HCT116 (cell line): ENCODE data around the gene HTR3B. TPM values are rescaled to one million over a fixed set of nuclear protein-coding genes. Genes with fewer than 3 reads are reported as not detected.

ENCODE experiments used
- ATAC-seq: fragments of 200-7000 bp; cut with Tn5 transposase; 2 replicates; pipeline ENCODE4 v1.9.1; 2020; ENCODE audit warnings: mild to moderate bottlenecking, moderate library complexity
- BruUV-seq: library from RNA; stranded (reverse); fragments of 400-500 nt; replicated peaks from 2 replicates; lab custom pipeline; 2021; lab: Mats Ljungman, UMichigan
- CTCF ChIA-PET: fragments of 300-600 bp; sonication (Branson Sonifier 250); formaldehyde crosslinking; loops from one replicate; lab custom pipeline; 2021; ENCODE audit warnings: antibody characterized with exemption; lab: Charles Lee
- POLR2A ChIA-PET: fragments of 300-600, 350-600 bp; sonication (Branson Sonifier 250); formaldehyde crosslinking; loops from one replicate; lab custom pipeline; 2021; ENCODE audit warnings: antibody characterized with exemption; lab: Charles Lee
- RAD21 ChIA-PET, 2 experiments: fragments of 300-600 bp; sonication (Branson Sonifier 250); formaldehyde crosslinking; loops; one replicate each; lab custom pipeline; 2023; ENCODE audit warnings: low total read pairs in 2 of 2; ENCODE audit not compliant: uncharacterized antibody in 2 of 2, unreplicated experiment in 2 of 2, low non-redundant PET in 1 of 2; lab: Charles Lee
- DNase-seq: peaks from one replicate; pipeline ENCODE4 v3.0.0-alpha.2; 2010; ENCODE audit warnings: low read depth, low spot score
- H2AFZ ChIP-seq: fragments of 200-600 bp; shearing (Covaris generic), sonication (generic); 2 replicates; pipeline ENCODE4 v1.6.1; 2017; ENCODE audit warnings: low read depth, mixed run types, mixed read lengths, antibody characterized with exemption, low read length; ENCODE audit not compliant: poor library complexity, severe bottlenecking
- H3K27ac ChIP-seq: 2 replicates; pipeline ENCODE4 v1.5.1; 2012; ENCODE audit warnings: low read depth, low read length
- H3K27me3 ChIP-seq: fragments of 200-600 bp; sonication (generic); 2 replicates; pipeline ENCODE4 v1.6.1; 2016; ENCODE audit warnings: mixed run types, low read length, mixed read lengths; ENCODE audit not compliant: insufficient read depth
- H3K36me3 ChIP-seq, 2 experiments: fragments of 200-500 bp in 1 of 2; fragments of 200-600 bp in 1 of 2; sonication (Bioruptor generic) in 1 of 2; sonication (generic) in 1 of 2; 2 replicates each; pipeline versions ENCODE4 v1.5.1 to v1.6.1; 2014 to 2016; ENCODE audit warnings: low read length in 2 of 2, inconsistent platforms in 1 of 2, mixed read lengths in 1 of 2, mixed run types in 1 of 2; ENCODE audit not compliant: insufficient read depth in 2 of 2, control insufficient read depth in 1 of 2
- H3K4me1 ChIP-seq, 2 experiments: fragments of 200-600 bp in 1 of 2; sonication (generic) in 1 of 2; 2 replicates each; pipeline versions ENCODE4 v1.5.1 to v1.6.1; 2012 to 2017; ENCODE audit warnings: low read length in 2 of 2, inconsistent platforms in 1 of 2, mild to moderate bottlenecking in 1 of 2, mixed read lengths in 1 of 2, mixed run types in 1 of 2, moderate library complexity in 1 of 2; ENCODE audit not compliant: insufficient read depth in 2 of 2, control insufficient read depth in 1 of 2
- H3K4me2 ChIP-seq: fragments of 200-600 bp; sonication (generic); 2 replicates; pipeline ENCODE4 v1.6.1; 2017; ENCODE audit warnings: mixed run types, low read length, mixed read lengths
- H3K4me3 ChIP-seq, 2 experiments: fragments of 200-600 bp in 1 of 2; sonication (generic) in 1 of 2; replicated peaks in 1 of 2; 2 replicates each; pipeline ENCODE4 v1.5.1; 2011 to 2016; ENCODE audit warnings: low read length in 2 of 2, control low read depth in 1 of 2, low read depth in 1 of 2, mild to moderate bottlenecking in 1 of 2, mixed read lengths in 1 of 2, mixed run types in 1 of 2
- H3K79me2 ChIP-seq: fragments of 200-600 bp; sonication (generic); 2 replicates; pipeline ENCODE4 v1.6.1; 2017; ENCODE audit warnings: mild to moderate bottlenecking, mixed run types, low read length, moderate library complexity, mixed read lengths; ENCODE audit not compliant: insufficient read depth
- H3K9ac ChIP-seq: fragments of 200-600 bp; sonication (generic); 2 replicates; pipeline ENCODE4 v1.6.1; 2016; ENCODE audit warnings: low read length, mixed read lengths
- H3K9me2 ChIP-seq: fragments of 200-600 bp; sonication (generic), shearing (Covaris generic); 2 replicates; pipeline ENCODE4 v1.6.1; 2017; ENCODE audit warnings: mixed run types, mild to moderate bottlenecking, moderate library complexity; ENCODE audit not compliant: insufficient read depth
- H3K9me3 ChIP-seq, 2 experiments: fragments of 200-500 bp in 1 of 2; fragments of 200-600 bp in 1 of 2; sonication (Bioruptor generic) in 1 of 2; sonication (generic) in 1 of 2; 2 replicates each; pipeline ENCODE4 v1.6.1; 2014 to 2017; ENCODE audit warnings: low read length in 2 of 2, mixed read lengths in 2 of 2, inconsistent platforms in 1 of 2, low read depth in 1 of 2, mild to moderate bottlenecking in 1 of 2, mixed run types in 1 of 2, moderate library complexity in 1 of 2; ENCODE audit not compliant: control insufficient read depth in 1 of 2, insufficient read depth in 1 of 2
- H4K20me1 ChIP-seq: fragments of 200-600 bp; sonication (generic), shearing (Covaris generic); 2 replicates; pipeline ENCODE4 v1.6.1; 2017; ENCODE audit warnings: mixed run types, mild to moderate bottlenecking, moderate library complexity; ENCODE audit not compliant: insufficient read depth
- CBX3 ChIP-seq: IDR thresholded peaks from 2 replicates; pipeline ENCODE4 v1.6.1; 2012; ENCODE audit warnings: low read depth
- CEBPB ChIP-seq: IDR thresholded peaks from 2 replicates; pipeline ENCODE4 v1.6.1; 2012; ENCODE audit warnings: low read depth
- EGR1 ChIP-seq: IDR thresholded peaks from 2 replicates; pipeline ENCODE4 v1.6.1; 2012; ENCODE audit warnings: low read depth
- ELF1 ChIP-seq: IDR thresholded peaks from 2 replicates; pipeline ENCODE4 v1.6.1; 2012; ENCODE audit warnings: low read depth, borderline replicate concordance
- FOSL1 ChIP-seq: IDR thresholded peaks from 2 replicates; pipeline ENCODE4 v1.6.1; 2012; ENCODE audit warnings: low read depth
- RAD21 ChIP-seq: IDR thresholded peaks from 2 replicates; pipeline ENCODE4 v1.6.1; 2012; ENCODE audit warnings: low read depth, mild to moderate bottlenecking
- REST ChIP-seq: IDR thresholded peaks from 2 replicates; pipeline ENCODE4 v1.6.1; 2012; ENCODE audit warnings: low read depth
- SP1 ChIP-seq: IDR thresholded peaks from 2 replicates; pipeline ENCODE4 v1.6.1; 2012; ENCODE audit warnings: low read depth
- ZFX ChIP-seq: fragments of 450-650 bp; IDR thresholded peaks from 2 replicates; pipeline ENCODE4 v1.6.1; 2017
- intact Hi-C: fragments of 100-400 bp; cut with micrococcal nuclease; formaldehyde crosslinking; loops from 2 replicates; pipeline ENCODE4 v1.10.0; 2022
- total RNA-seq: library from RNA; stranded (reverse); gene quantifications from one replicate; pipeline ENCODE4 v1.2.1, GENCODE V29; 2021; ENCODE audit not compliant: unreplicated experiment
- TF ChIP-seq, protein P1 (sequence below): IDR thresholded peaks from 2 replicates; pipeline ENCODE4 v1.6.1; 2012

The HTR3B gene
- total RNA-seq, 1 experiment from 2014 or later = not detected

- no peaks in the 10 kb centered on the region for H3K9me2 ChIP-seq
- ChIA-PET POLR2A (no interaction called here), RAD21 (no interaction called here), CTCF (interaction anchor here (0.9 to 1.0 kb wide), 2 partner anchors 8 to 275 kb away, joined by 3 to 4 read pairs; no protein-coding TSS in a partner anchor)
- H3K36me3 ChIP-seq = no peaks in the 10 kb centered on the region
- intact Hi-C loops = no loop called here
- peaks cover 63% of the 10 kb centered on the region for H3K27me3 ChIP-seq
- no peaks in the 10 kb centered on the region for H4K20me1 ChIP-seq
- H3K4me3 ChIP-seq = no peak overlapping the region
- no peak overlapping the region for H3K27ac ChIP-seq
- no peak overlapping the region for H3K9ac ChIP-seq
- ATAC-seq = no peak
- H3K79me2 ChIP-seq = no peaks in the 10 kb centered on the region
- no peak overlapping the region for H3K4me2 ChIP-seq
- no TSS peak for BruUV-seq
- no peak overlapping the region for H2AFZ ChIP-seq
- TF ChIP-seq REST (no peak), CEBPB (no peak), EGR1 (no peak), ELF1 (no peak), FOSL1 (no peak), CBX3 (no peak), ZFX (no peak), RAD21 (no peak), SP1 (no peak)
- TF ChIP-seq, protein P1, sequence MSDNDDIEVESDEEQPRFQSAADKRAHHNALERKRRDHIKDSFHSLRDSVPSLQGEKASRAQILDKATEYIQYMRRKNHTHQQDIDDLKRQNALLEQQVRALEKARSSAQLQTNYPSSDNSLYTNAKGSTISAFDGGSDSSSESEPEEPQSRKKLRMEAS = no peak
- H3K9me3 ChIP-seq = no peaks in the 10 kb centered on the region
- no peak for DNase-seq
- no peaks in the 10 kb centered on the region for H3K4me1 ChIP-seq
Measured at GRCh38 chr11:113986351-113987140, 82.0 kb downstream of the HTR3B start.
